ENCODE results near the gene TTC8.

Gene TTC8

GRCh38 chr14:88877192-88877591 lies 52.7 kb downstream of the TTC8 start:
- no peaks in the 10 kb centered on the region for H3K9me3 ChIP-seq (replicated peaks; ENCODE audit: insufficient read depth, low read length)
- H3K4me2 ChIP-seq (ENCODE audit: low read depth, low read length) = no peak overlapping the region
- no peak for TF ChIP-seq EZH2 (optimal IDR thresholded peaks at IDR 0.05; ENCODE audit: low read depth, low read length)
- TF ChIP-seq, protein P1, sequence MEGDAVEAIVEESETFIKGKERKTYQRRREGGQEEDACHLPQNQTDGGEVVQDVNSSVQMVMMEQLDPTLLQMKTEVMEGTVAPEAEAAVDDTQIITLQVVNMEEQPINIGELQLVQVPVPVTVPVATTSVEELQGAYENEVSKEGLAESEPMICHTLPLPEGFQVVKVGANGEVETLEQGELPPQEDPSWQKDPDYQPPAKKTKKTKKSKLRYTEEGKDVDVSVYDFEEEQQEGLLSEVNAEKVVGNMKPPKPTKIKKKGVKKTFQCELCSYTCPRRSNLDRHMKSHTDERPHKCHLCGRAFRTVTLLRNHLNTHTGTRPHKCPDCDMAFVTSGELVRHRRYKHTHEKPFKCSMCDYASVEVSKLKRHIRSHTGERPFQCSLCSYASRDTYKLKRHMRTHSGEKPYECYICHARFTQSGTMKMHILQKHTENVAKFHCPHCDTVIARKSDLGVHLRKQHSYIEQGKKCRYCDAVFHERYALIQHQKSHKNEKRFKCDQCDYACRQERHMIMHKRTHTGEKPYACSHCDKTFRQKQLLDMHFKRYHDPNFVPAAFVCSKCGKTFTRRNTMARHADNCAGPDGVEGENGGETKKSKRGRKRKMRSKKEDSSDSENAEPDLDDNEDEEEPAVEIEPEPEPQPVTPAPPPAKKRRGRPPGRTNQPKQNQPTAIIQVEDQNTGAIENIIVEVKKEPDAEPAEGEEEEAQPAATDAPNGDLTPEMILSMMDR (IDR thresholded peaks at IDR 0.05; ENCODE audit: low read length) = no peak
- TF ChIP-seq EZH2phosphoT487 (IDR thresholded peaks at IDR 0.05; ENCODE audit: low read length) = no peak
- H3K27me3 ChIP-seq (replicated peaks; ENCODE audit: insufficient read depth, low read length) = no peaks in the 10 kb centered on the region
- H3K36me3 ChIP-seq (replicated peaks; ENCODE audit: insufficient read depth, low read length) = no peaks in the 10 kb centered on the region
- H3K9me2 ChIP-seq (replicated peaks; ENCODE audit: insufficient read depth, low read length) = no peaks in the 10 kb centered on the region
- H3F3A ChIP-seq (ENCODE audit: insufficient read depth, low read length) = no peaks in the 10 kb centered on the region
- H3K4me3 ChIP-seq (ENCODE audit: low read length) = no peak overlapping the region
- no peak overlapping the region for H3K27ac ChIP-seq (ENCODE audit: low read length)
- DNase-seq = no peak
- no peaks in the 10 kb centered on the region for H3K4me1 ChIP-seq (ENCODE audit: low read length)
- H3K9ac ChIP-seq (ENCODE audit: low read length) = no peak overlapping the region
- no peaks in the 10 kb centered on the region for H4K20me1 ChIP-seq (ENCODE audit: insufficient read depth, low read length)
- H3K79me2 ChIP-seq (ENCODE audit: low read length) = no peaks in the 10 kb centered on the region
- H2AFZ ChIP-seq (ENCODE audit: low read length) = no peak overlapping the region

DNA sequence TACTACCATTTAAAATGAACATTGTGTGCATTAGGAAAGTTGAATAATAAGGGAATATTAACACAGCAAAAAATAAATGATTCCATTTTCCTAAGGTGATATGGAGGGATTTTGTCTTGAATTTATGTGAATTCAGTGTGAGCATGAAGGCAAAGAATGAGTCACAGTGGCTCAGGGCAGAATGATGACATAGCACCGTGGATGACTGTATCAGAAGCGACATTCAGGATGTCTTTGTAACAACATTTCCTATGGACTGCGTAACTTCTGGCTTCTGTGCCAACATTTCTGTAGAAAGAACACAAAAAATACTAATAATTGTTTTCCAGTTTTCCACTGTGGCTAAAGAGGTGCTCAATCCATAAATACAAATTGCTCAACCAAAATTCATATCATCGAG lies 54.6 kb downstream of the TTC8 start:
- Histone ChIP-seq H3F3A (ENCODE audit: insufficient read depth, low read length) (no peaks in the 10 kb centered on the region), H2AFZ (ENCODE audit: low read length) (no peak overlapping the region), H3K27me3 (replicated peaks; ENCODE audit: insufficient read depth, low read length) (no peaks in the 10 kb centered on the region), H3K4me2 (ENCODE audit: low read depth, low read length) (no peak overlapping the region), H3K9me3 (replicated peaks; ENCODE audit: insufficient read depth, low read length) (no peaks in the 10 kb centered on the region), H3K27ac (ENCODE audit: low read length) (no peak overlapping the region), H3K4me1 (ENCODE audit: low read length) (no peaks in the 10 kb centered on the region), H4K20me1 (ENCODE audit: insufficient read depth, low read length) (no peaks in the 10 kb centered on the region), H3K9me2 (replicated peaks; ENCODE audit: insufficient read depth, low read length) (no peaks in the 10 kb centered on the region), H3K9ac (ENCODE audit: low read length) (no peak overlapping the region), H3K79me2 (ENCODE audit: low read length) (no peaks in the 10 kb centered on the region), H3K36me3 (replicated peaks; ENCODE audit: insufficient read depth, low read length) (no peaks in the 10 kb centered on the region), H3K4me3 (ENCODE audit: low read length) (no peak overlapping the region)
- TF ChIP-seq EZH2phosphoT487 (IDR thresholded peaks at IDR 0.05; ENCODE audit: low read length) = no peak
- TF ChIP-seq, protein P1 (IDR thresholded peaks at IDR 0.05; ENCODE audit: low read length) = no peak
- no peak for TF ChIP-seq EZH2 (optimal IDR thresholded peaks at IDR 0.05; ENCODE audit: low read depth, low read length)
- DNase-seq = no peak

DNA sequence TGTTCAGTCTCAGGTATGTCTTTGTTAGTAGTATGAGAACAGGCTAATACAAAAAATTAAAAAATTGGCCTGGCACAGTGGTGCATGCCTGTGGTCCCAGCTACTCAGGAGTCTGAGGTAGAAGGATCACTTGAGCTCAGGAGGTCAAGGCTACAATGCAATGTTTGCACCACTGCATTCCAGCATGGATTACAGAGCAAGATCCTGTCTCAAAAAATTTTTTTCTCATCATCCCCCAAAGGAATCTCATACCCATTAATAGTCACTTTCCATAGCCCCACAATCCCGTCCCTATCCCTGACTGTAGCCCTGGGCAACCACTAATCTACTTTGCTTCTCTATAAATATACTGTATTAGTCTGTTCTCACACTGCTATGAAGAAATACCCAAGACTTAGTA lies 57.8 kb downstream of the TTC8 start:
- Histone ChIP-seq H2AFZ (ENCODE audit: low read length) (no peak overlapping the region), H3K27ac (ENCODE audit: low read length) (no peak overlapping the region), H3F3A (ENCODE audit: insufficient read depth, low read length) (no peaks in the 10 kb centered on the region), H3K9ac (ENCODE audit: low read length) (no peak overlapping the region), H3K4me3 (ENCODE audit: low read length) (no peak overlapping the region), H3K4me1 (ENCODE audit: low read length) (no peaks in the 10 kb centered on the region), H3K79me2 (ENCODE audit: low read length) (no peaks in the 10 kb centered on the region), H4K20me1 (ENCODE audit: insufficient read depth, low read length) (no peaks in the 10 kb centered on the region), H3K36me3 (replicated peaks; ENCODE audit: insufficient read depth, low read length) (no peaks in the 10 kb centered on the region), H3K4me2 (ENCODE audit: low read depth, low read length) (no peak overlapping the region), H3K27me3 (replicated peaks; ENCODE audit: insufficient read depth, low read length) (no peaks in the 10 kb centered on the region), H3K9me3 (replicated peaks; ENCODE audit: insufficient read depth, low read length) (no peaks in the 10 kb centered on the region), H3K9me2 (replicated peaks; ENCODE audit: insufficient read depth, low read length) (no peaks in the 10 kb centered on the region)
- TF ChIP-seq EZH2 (optimal IDR thresholded peaks at IDR 0.05; ENCODE audit: low read depth, low read length) (no peak), EZH2phosphoT487 (IDR thresholded peaks at IDR 0.05; ENCODE audit: low read length) (no peak)
- TF ChIP-seq, protein P1 (IDR thresholded peaks at IDR 0.05; ENCODE audit: low read length) = no peak
- DNase-seq = no peak

Data from MM.1S (cell line).